NCI-H1105 treated with DMSO at 0.1 percent for 48 hours (cell line): Measurements from ENCODE around the gene CRHR1.

Experiments used
- DNase-seq: peaks from one replicate; lab custom pipeline; 2025; lab: John Stamatoyannopoulos, UW

CRHR1 gene

DNA sequence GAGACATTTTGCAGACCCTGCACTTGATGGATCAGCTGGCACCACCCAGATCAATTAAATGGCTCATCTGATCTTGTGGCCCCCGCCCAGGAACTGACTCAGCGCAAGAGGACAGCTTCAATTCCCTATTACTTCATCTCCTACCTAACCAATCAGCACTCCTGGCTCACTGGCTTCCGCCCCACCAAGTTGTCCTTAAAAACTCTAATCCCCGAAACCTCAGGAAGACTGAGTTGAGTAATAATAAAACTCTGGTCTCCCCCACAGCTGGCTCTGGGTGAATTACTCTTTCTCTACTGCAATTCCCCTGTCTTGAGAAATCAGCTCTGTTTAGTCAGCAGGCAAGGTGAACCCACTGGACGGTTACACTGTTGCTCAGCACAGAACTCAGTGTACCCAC is 84.2 kb downstream of the CRHR1 start:
- no peak for DNase-seq

DNA sequence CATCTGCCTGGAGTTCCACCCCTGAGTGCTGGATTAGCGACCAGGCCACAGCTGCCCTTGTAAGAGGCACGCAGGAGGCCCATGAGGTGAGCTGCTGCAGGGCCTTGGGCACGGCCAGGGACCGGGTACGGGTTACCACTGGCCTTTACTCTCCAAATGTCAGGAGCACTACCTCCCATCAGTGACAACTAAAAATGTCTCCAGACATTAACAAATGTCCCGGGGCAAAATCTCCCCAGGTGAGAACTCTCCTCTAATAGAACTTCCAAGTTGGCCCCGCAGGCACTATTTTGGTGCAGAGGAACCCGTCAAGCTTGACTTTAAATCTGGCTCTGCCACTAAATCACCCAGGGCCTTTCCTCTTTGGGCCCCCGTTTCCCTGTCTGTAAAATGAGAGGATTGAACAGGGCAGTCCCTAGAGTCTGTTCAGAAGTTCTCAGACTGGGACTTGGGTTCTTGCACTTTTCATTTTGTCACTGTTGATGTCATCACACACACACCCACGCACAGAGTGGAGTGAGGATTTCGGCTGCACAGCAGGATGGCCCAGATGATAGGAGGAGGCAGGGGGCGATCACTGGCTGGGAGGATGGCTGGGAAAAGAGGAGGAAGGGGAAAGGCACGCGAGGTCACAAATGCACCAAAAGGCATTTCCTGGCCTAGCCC is 85.7 kb downstream of the CRHR1 start:
- DNase-seq: no peak

DNA sequence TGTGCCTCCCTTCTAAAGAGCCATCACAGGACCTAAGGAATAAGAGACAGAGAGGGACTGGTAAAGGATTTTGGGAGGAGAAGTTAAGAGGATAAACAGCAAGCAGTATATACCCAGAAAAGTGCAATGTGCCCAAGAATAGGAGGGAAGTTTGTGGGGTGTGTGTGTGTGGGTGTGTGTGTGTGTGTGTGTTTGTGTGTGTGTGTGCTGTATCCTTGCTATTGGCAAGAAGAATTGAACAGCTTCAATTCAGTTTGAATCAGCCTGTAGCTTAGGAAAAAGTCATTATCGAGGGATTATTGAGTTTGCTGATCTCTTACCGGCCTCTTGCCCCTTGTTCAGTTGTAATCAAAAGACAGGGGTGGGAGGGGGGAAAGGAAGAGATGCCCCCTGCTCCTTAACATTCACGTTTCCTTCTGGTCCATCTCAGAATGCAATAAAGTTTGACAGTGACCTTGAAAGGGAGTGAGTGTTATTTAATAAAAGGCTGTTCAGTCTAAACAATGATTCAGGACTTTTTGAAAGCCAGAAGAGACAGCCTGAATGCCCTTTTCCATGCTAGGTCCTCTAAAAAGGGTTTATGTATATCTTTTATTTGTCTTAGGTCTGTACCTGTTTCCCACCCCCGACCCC is 86.3 kb downstream of the CRHR1 start:
- no peak for DNase-seq

DNA sequence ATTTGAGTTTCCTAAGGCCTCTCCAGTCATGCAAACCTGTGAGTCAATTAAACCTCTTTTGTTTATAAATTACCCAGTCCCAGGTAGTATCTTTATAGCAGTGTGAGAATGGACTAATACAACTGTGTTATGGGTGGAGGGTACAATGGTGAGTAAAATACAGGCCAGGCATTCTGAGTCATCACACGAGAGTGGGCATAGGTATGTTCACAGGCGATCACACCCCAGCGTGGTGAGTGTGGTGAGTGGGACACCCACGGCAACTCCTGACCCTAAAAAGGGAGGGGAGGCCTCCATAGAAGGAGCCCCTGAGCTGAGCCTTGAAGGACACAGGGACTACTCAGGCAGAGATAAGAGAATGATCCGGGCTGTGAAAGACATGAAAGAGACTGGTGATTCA is 87.6 kb downstream of the CRHR1 start:
- no peak for DNase-seq

DNA sequence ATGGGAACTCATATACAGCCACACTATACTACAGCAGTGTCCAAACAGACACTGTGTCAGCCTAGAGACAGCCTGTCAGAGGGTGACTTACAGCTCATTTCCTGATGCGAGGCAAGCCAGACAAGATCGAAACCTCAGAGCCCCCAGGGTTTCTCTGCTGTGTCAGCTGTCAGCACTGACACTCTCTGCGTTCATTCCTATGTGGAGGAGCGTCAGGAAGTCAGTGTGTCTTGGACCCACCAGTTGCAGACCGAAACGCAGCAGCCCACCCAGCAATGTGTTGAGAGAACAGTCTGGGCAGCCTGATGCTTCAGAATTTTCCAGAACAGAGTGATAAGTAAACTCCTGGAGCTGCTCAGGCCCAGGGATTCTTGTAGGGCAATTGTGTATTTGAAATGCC is 89.6 kb downstream of the CRHR1 start:
- no peak for DNase-seq

DNA sequence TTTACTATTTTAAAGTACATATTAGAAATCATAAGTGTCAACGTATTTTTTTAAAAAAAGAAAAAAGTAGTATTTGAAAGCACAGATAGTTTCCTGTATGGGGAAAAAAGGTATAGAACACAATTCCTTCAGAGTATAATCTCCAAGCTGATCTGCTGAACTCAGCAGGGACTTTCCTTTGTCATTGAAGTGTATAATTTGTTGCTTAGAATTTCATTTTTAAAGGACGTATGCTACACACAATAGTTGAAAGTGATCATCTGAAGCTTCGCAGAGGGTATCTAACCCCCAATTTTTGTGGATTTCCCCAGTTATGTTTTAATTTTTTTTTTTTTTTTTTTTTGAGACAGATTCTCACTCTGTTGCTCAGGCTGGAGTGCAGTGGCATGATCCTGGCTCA is 90.0 kb downstream of the CRHR1 start:
- DNase-seq: no peak

DNA sequence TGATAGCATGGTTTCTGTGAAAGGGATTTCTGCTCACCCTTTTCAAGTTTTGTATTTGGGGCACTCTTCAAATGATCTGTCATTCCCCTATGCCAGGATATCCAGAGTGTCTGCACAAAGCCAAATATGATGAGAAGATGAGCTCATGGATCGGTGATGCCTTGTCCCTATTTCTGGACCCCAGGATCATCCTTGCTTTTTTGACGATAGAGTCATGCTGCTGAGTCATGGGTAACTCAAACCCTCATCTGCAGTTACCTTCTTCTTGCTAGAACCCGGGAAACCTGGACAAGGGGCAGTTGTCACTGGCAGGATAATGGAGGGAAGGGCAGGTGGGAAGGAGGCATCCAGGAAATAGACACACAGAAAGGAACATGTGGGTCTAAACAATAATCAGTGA is 92.4 kb downstream of the CRHR1 start:
- no peak for DNase-seq

DNA sequence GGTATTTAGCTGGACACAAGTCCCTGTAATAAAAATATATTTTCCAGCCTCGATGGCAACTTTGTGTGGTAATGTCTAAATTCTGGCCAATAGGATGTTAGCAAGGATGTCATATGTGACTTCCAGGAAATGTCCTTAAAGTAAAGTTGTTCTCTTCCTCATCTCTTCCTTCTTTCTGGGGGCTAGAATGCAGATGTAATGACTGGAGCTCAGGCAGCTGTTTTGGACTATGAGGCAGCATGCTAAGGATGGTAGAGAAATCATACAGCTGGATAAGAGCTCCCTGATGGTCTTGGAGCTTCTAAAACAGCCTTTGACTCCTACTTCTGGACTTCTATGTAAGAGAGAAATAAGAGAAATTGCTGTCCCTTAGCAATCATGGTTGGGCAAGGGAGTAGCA is 93.3 kb downstream of the CRHR1 start:
- no peak for DNase-seq

DNA sequence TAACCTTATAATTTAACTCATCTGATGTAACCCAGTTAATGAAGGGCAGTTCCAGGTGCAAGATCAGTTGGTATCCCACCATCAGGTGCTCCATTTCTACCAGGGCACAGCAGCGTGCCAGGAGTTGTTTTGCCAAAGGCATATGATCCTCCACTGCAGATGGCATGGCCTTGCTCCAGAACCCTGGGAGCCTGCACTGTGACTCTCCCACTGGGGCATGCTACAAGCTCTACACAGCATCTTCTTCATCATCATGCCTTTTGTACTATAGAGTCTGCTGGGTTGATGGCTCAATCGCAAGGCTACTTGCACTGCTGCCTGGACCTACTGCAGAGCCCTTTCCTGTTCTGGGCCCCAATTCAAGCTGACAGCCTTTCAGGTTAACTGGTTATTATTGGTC is 98.9 kb downstream of the CRHR1 start:
- DNase-seq: no peak
